Activated CD4-positive, alpha-beta T cell treated with anti-CD3 and anti-CD28 coated beads, Interleukin-2, amount 10 ng/mL, durations not matched to agents 7 days and 5 days (primary cell): ENCODE results near the gene SFXN5. TPM values are rescaled to one million over a fixed set of nuclear protein-coding genes. Genes with fewer than 3 reads are reported as not detected.

Experiments
- CTCF ChIA-PET: fragments of 350-600 bp; sonication (Branson Sonifier 250); formaldehyde crosslinking; loops from one replicate; lab custom pipeline; 2021; ENCODE audit warnings: antibody characterized with exemption; lab: Charles Lee
- POLR2A ChIA-PET: fragments of 350-600 bp; sonication (Branson Sonifier 250); formaldehyde crosslinking; loops from one replicate; lab custom pipeline; 2021; ENCODE audit warnings: antibody characterized with exemption; lab: Charles Lee
- DNase-seq: peaks from one replicate; pipeline ENCODE4 v3.0.0-alpha.2; 2020
- H3K27ac Mint-ChIP-seq: one replicate; pipeline ENCODE4 v1.8.0; 2021; ENCODE audit warnings: mild to moderate bottlenecking, moderate library complexity, mixed read lengths
- H3K27me3 Mint-ChIP-seq: one replicate; pipeline ENCODE4 v1.8.0; 2021; ENCODE audit warnings: mixed read lengths
- H3K36me3 Mint-ChIP-seq: one replicate; pipeline ENCODE4 v1.8.0; 2021; ENCODE audit warnings: low read depth, mixed read lengths
- H3K4me1 Mint-ChIP-seq: one replicate; pipeline ENCODE4 v1.8.0; 2021; ENCODE audit warnings: mixed read lengths
- H3K4me3 Mint-ChIP-seq: one replicate; pipeline ENCODE4 v1.8.0; 2021; ENCODE audit warnings: mild to moderate bottlenecking, moderate library complexity, mixed read lengths
- H3K9me3 Mint-ChIP-seq: one replicate; pipeline ENCODE4 v1.8.0; 2021; ENCODE audit warnings: mixed read lengths
- total RNA-seq, 2 experiments: library from RNA; stranded (reverse); gene quantifications; one replicate each; pipeline ENCODE4 v1.2.3, GENCODE V29; 2021

Gene SFXN5
- total RNA-seq, 2 experiments from 2014 or later: 7.0 to 10.0 TPM

DNA sequence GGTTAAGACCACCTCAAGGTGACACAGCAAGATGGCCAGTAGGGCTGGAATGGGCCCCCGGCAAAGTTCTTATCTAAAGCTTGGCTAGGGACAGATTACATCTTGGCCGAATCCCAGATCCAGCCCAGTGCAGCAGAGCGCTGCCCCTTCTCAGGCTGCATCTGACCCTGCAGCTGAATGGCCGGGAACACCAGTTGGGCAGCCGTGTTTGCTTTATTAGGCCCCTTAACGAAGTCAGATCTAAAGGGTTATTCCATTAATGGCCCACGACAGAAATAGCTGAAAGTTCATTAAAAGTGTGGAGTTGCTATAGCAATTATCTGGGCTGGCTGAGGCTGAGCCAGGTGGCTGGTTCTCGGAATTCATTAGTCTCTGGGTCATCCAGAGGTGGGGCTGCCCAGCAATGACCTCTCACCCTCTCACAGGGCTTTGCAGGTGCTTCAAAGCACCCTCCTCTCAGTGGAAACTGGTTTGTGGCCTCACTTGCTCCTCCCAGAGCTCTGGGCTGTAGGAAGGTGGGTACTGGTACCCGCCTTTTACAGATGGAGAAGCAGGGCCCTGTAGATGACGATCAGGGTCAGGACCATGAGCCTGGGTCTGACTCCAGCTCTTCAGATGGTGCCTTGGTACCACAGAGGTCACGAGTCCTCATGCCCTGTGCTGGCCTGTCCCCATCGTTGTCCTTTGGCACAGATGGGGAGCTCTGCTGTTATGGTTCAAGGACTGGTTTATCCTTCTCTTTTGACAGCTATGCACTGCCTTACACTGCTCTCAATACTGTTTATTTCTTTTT lies 85.4 kb downstream of the SFXN5 start:
- no peaks in the 10 kb centered on the region for H3K4me1 Mint-ChIP-seq
- no peak for DNase-seq
- CTCF ChIA-PET: interaction anchor here (1.3 to 2.5 kb wide), 5 partner anchors 11 to 190 kb away, joined by 3 to 11 read pairs (median 6); partner anchors contain the start of gene SPR
- H3K4me3 Mint-ChIP-seq: no peak overlapping the region
- H3K9me3 Mint-ChIP-seq: no peaks in the 10 kb centered on the region
- POLR2A ChIA-PET: no interaction called here
- H3K27me3 Mint-ChIP-seq: no peaks in the 10 kb centered on the region
- H3K36me3 Mint-ChIP-seq: no peaks in the 10 kb centered on the region
- no peak overlapping the region for H3K27ac Mint-ChIP-seq

DNA sequence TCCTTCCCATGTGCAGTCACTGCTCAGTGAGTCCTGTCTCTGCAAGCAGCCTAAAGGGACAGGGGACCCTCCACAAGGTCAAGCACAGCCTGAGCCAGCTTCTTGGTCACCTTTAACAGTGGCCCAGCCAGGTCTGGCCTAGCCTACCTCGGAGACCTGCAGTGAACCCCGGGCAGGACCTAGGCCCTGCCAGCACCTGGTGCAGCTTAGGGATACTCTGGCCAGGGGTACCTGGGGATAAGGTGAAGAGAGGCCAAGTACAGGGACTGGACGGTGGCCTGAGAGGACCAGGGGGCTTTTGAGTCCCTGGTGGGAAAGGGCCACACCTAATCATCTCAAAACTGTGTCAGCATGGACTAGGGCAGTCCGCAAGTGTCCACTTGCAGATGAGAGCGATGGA lies 86.4 kb downstream of the SFXN5 start:
- H3K27ac Mint-ChIP-seq: no peak overlapping the region
- H3K9me3 Mint-ChIP-seq: no peaks in the 10 kb centered on the region
- DNase-seq: no peak
- no peaks in the 10 kb centered on the region for H3K27me3 Mint-ChIP-seq
- H3K4me3 Mint-ChIP-seq: no peak overlapping the region
- peaks cover under 1% of the 10 kb centered on the region for H3K4me1 Mint-ChIP-seq
- no peaks in the 10 kb centered on the region for H3K36me3 Mint-ChIP-seq
- CTCF ChIA-PET: interaction anchor here (1.2 to 2.5 kb wide), 3 partner anchors 11 to 98 kb away, joined by 3 to 11 read pairs (median 6); partner anchors contain the start of gene SPR
- POLR2A ChIA-PET: no interaction called here

DNA sequence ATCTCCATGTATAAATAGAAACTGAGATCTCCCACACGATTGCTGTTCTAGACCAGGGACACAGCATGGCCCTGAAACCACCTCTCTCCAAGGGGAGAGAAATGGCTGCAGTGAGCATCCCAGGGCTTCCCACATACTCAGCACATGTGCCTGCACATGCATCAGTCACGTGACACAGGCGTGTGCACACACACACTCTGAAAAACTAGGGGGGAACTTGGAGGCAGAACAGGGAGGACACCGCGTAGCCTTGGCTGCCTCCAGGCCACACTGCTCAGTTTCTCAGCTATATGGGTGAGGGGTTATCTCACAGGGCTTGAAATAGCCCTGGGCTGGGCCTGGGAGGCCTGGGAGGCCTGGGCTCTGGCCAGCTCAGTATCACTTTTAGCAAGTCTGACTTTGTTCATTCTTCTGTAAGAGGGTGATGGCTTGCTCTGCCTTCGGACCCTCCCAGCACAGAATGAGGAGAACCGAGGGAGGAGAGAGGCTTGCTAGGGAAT lies 87.3 kb downstream of the SFXN5 start:
- Mint-ChIP-seq H3K9me3 (no peaks in the 10 kb centered on the region), H3K4me3 (no peak overlapping the region), H3K27ac (no peak overlapping the region), H3K4me1 (peaks cover 2% of the 10 kb centered on the region), H3K27me3 (no peaks in the 10 kb centered on the region), H3K36me3 (no peaks in the 10 kb centered on the region)
- no peak for DNase-seq
- ChIA-PET CTCF (interaction anchor here (1.2 to 1.5 kb wide), 3 partner anchors 10 to 193 kb away, joined by 3 to 8 read pairs (median 4); no protein-coding TSS in a partner anchor), POLR2A (no interaction called here)

DNA sequence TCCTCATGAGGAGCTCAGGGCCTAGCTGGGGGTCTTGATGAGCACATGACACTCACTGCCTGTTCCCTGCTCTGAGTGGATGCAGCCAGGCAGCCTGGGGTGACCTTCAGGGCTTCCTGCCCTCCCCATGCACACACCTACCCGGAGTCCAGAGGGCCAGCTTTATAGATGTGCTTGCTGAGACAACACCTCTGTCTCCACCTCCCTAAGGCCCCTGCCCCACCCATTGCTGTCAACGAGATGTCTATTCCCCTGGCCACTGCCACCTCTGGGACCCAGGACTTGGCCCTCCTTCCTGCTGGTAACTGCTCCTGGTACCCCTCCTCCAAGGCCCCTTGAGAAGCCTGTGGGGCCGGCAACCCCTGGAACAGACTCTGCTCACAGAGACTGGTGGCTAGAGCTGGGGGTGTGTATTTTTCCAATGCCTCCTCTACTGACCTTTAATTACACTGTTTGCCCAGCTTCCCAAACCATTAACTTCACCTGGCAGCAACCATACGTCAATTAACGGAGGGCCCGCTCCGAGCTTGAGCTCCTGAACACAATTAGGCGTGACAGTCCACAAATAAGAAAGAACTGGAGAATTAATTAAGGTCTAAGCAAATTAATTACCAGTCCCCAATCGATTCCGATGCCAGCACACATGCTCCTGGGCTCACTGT lies 87.9 kb downstream of the SFXN5 start:
- Mint-ChIP-seq H3K36me3 (no peaks in the 10 kb centered on the region), H3K4me3 (no peak overlapping the region), H3K27me3 (no peaks in the 10 kb centered on the region), H3K9me3 (no peaks in the 10 kb centered on the region), H3K4me1 (peaks cover 2% of the 10 kb centered on the region), H3K27ac (no peak overlapping the region)
- no peak for DNase-seq
- CTCF ChIA-PET: interaction anchor here (1.2 to 1.5 kb wide), 3 partner anchors 9 to 194 kb away, joined by 3 to 8 read pairs (median 4); no protein-coding TSS in a partner anchor
- POLR2A ChIA-PET: no interaction called here

DNA sequence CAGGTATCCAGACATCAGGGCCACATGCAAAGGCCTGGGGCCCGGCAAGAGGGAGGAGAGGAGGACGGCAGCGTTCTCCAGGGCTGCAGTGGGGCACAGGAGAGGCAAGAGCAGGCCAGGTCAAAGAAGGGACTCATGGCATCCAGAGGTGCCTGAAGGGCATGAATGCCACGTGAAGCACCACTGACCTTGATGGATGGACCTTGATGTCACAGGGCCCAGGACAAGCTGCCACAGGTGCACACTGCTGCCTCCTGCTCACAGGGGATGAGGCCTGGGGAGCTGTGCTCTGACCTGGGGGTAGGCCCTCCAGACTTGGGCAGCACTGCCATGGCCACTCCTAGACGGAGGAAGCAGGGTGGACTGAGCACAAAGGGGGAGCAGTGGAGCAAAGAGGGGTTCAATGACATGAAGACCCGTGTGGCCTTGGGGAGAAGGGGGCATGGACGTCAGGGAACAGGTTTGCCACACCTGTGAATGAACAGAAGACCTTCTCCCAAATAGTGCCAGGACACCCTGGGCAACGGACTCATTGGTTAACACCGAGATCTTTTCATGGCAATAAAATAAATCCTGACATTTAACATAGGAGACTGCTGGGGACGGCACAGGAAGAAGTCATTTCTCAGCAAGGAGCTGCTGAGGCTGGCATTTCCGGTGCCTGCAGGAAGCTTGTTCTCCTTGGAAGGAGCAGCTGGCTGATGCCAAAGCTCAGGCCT lies 88.6 kb downstream of the SFXN5 start:
- no peaks in the 10 kb centered on the region for H3K27me3 Mint-ChIP-seq
- no peaks in the 10 kb centered on the region for H3K36me3 Mint-ChIP-seq
- H3K4me3 Mint-ChIP-seq: no peak overlapping the region
- no peaks in the 10 kb centered on the region for H3K9me3 Mint-ChIP-seq
- ChIA-PET CTCF (interaction anchor here (1.3 to 1.5 kb wide), 2 partner anchors 9 to 195 kb away, joined by 4 to 8 read pairs; no protein-coding TSS in a partner anchor), POLR2A (no interaction called here)
- H3K27ac Mint-ChIP-seq: no peak overlapping the region
- H3K4me1 Mint-ChIP-seq: peaks cover 2% of the 10 kb centered on the region
- no peak for DNase-seq

DNA sequence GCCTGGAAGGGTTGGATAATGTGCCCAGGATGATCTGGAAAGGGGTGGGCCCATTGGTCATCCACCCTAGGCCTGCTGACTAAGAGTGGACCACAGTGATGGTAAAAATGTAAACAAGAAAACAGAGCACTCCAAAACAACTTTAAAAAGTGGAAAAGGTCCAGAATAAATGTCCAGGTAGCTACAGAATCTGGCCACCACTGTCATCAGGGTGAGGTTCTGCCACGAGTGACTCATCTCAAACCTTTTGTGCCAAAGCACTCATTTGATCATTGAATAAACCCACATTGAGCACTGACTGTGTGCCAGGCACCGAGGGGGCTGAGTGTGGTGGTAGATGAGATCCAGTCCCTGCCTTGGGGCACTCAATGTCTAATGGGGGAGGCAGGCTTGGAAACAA lies 89.3 kb downstream of the SFXN5 start:
- no peak overlapping the region for H3K4me3 Mint-ChIP-seq
- ChIA-PET CTCF (no interaction called here), POLR2A (no interaction called here)
- H3K27ac Mint-ChIP-seq: no peak overlapping the region
- peaks cover 2% of the 10 kb centered on the region for H3K4me1 Mint-ChIP-seq
- no peaks in the 10 kb centered on the region for H3K9me3 Mint-ChIP-seq
- no peaks in the 10 kb centered on the region for H3K36me3 Mint-ChIP-seq
- no peaks in the 10 kb centered on the region for H3K27me3 Mint-ChIP-seq
- DNase-seq: no peak

DNA sequence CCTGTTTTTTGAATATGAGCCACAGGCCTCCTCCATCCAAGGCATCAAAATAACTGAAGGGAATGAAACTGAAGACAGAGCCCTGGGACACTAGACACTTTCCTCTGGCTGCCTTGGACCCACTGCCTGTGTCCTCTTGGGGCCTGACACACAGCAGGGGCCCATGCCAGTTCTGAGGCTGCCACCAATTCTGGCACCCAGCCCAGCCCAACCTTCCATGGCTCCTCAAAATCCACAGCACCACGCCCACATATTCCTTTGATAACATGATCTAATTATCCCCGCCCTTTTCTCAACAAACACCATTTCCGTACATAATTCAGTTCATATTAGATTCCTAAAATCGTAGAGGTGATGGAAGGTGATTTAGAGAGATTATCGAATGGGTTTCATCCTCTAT lies 90.0 kb downstream of the SFXN5 start:
- Mint-ChIP-seq H3K9me3 (no peaks in the 10 kb centered on the region), H3K36me3 (no peaks in the 10 kb centered on the region), H3K4me1 (peaks cover 2% of the 10 kb centered on the region), H3K27ac (no peak overlapping the region), H3K4me3 (no peak overlapping the region), H3K27me3 (no peaks in the 10 kb centered on the region)
- POLR2A ChIA-PET: no interaction called here
- DNase-seq: no peak
- CTCF ChIA-PET: no interaction called here

DNA sequence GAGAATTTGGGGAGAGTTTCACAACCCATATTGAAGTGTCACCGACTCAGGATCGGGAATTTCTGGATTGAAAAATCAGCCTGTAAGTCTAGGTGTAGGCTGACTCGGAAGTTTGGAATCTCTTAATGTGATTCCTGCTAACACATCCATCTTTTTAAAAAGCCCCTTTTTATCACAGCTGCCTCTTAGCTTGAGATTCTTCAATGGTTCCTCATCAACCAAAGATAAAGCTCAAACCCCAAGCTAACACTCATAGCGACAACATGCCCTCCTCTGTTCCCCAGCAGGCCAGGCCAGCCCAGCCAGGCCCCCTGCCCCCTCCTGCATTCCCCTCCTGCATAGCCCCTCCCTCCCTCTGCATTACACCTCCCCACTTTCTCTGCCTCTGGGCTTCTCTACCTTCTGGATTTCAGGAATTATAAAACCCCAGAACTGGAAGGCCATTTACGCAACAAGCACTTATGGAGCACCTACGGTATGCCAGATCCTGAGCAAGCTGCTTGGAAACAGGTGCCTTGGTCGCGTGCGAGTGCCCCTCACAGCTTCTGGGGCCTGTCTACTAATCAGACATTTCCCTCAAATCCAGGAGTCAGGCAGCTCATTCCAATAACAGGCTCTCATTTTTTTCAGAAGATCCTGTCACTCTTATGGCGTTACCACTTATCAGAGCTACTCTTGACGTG lies 90.8 kb downstream of the SFXN5 start:
- Mint-ChIP-seq H3K4me3 (no peak overlapping the region), H3K9me3 (no peaks in the 10 kb centered on the region), H3K27me3 (peaks cover 3% of the 10 kb centered on the region), H3K27ac (no peak overlapping the region), H3K36me3 (no peaks in the 10 kb centered on the region), H3K4me1 (peaks cover 2% of the 10 kb centered on the region)
- no peak for DNase-seq
- POLR2A ChIA-PET: no interaction called here
- CTCF ChIA-PET: interaction anchor here (0.5 kb wide), 1 partner anchor 169 kb away, joined by 3 read pairs; no protein-coding TSS in a partner anchor

DNA sequence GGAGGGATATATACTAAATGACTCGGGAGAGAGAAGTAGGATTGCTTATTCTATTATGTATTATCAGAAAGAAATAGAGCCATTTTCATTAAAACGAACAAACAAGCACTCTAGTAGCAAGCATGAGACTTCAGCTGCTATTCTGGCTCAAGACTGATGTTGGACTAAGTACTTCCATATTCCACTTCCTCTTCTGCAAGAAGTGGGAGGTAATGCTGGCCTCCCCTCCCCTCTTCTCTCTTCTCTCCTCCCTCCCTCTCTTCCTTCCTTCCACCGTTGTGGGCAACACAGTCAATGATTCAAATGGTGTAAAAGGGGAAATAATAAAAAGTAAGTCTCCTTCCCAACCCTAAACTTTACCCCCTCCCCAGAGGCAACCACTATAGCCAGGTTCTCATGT lies 91.6 kb downstream of the SFXN5 start:
- DNase-seq: no peak
- H3K27ac Mint-ChIP-seq: no peak overlapping the region
- no peaks in the 10 kb centered on the region for H3K36me3 Mint-ChIP-seq
- peaks cover 8% of the 10 kb centered on the region for H3K27me3 Mint-ChIP-seq
- H3K4me3 Mint-ChIP-seq: no peak overlapping the region
- CTCF ChIA-PET: no interaction called here
- POLR2A ChIA-PET: no interaction called here
- peaks cover 2% of the 10 kb centered on the region for H3K4me1 Mint-ChIP-seq
- H3K9me3 Mint-ChIP-seq: no peaks in the 10 kb centered on the region

DNA sequence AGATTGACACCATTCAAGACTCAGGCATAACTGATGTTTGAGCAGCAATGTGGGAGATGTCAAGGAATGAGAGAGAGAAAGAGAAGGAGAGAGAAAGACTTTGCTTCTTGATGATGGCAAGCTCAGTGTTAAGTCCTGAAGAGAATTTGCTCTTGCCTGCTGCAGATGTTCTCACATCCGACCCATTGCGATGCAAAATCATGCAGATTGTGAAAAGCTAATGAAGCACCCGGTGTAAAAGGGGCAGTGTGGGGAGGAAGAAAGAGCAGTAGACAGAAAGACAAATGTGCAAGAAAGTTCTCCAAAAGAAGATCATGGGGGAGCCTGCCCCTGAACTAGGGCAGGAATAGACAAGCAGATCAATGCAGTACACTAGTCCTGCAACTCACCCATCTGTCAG lies 96.5 kb downstream of the SFXN5 start:
- DNase-seq: no peak
- Mint-ChIP-seq H3K27ac (no peak overlapping the region), H3K27me3 (peaks cover 13% of the 10 kb centered on the region), H3K9me3 (no peaks in the 10 kb centered on the region), H3K36me3 (no peaks in the 10 kb centered on the region), H3K4me1 (peaks cover 2% of the 10 kb centered on the region), H3K4me3 (no peak overlapping the region)
- ChIA-PET CTCF (interaction anchor here (0.6 to 2.2 kb wide), 5 partner anchors 8 to 964 kb away, joined by 4 to 16 read pairs (median 8); no protein-coding TSS in a partner anchor), POLR2A (no interaction called here)

DNA sequence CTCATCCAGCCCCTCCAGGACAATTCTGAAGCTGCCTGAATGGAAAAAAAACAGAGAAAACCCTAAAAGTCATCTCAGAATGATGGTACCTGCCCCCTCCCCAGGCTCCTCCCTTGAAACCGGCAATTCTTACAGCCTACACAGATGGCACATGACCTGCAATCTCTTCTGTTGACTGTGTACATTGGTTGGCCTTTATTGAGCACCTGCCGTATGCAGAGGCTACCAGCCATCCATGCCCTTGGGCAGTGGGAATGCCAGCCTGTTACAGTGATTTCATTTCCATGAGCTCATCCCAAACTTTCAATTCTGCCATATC lies 97.1 kb downstream of the SFXN5 start:
- Mint-ChIP-seq H3K9me3 (no peaks in the 10 kb centered on the region), H3K4me3 (no peak overlapping the region), H3K27ac (no peak overlapping the region), H3K27me3 (peaks cover 13% of the 10 kb centered on the region), H3K4me1 (peaks cover 2% of the 10 kb centered on the region), H3K36me3 (no peaks in the 10 kb centered on the region)
- ChIA-PET POLR2A (no interaction called here), CTCF (interaction anchor here (0.9 to 2.2 kb wide), 9 partner anchors 9 to 87 kb away, joined by 3 to 16 read pairs (median 6); partner anchors contain the start of gene SPR)
- DNase-seq: no peak
